Measurements from ENCODE around the gene NLRP1. TPM values are rescaled to one million over a fixed set of nuclear protein-coding genes. Genes with fewer than 3 reads are reported as not detected.
A peak's percentile ranks its signal among the peaks of the same experiment; 100 is the strongest.

NLRP1 gene
- 29.3 and 88.3 TPM in 2 replicates for total RNA-seq (ENCODE audit: low replicate concordance)

DNA sequence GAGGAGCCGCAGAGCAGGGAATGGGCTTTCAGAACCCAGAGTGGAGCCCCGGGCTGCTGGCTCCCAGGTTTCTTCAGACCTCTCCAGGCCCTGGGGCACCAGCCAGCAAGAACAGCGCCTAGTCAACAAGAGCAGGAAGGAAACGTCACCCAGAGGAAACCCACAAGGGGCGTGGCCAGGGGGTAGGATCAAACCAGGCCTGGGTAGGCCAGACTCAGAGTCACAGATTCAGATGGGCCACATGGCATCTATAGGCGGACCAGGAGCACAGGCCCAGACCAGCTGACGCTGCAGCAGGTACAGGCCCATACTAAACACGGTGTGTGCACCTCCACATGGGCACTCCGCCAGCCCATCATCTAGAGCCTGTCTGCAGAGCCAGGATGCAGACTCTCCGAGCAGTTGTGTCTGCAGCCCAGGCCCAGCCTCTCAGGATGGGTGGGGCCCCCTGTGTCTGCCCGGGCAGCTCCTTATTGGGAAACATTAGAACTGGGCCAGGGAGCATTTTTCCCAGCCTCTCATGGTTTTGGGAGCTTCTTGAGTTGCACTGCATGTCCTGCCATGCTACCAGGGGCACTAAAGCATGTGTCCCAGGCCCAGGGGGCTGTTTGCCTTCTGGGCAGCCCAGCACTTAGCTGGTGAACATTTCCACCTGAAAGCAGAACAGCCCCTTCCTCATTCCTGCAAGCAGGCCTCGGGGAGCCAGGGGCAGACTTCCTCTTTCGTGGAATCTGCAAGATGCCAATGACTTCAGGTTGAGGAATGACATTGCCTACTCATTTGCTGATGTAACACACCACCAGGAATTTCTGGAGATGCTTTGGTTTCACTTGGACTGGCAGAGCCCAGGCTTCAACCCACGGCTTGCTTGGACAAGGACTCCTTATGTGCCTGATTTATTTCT, at the start of gene NLRP1:
TSS of gene NLRP1 (minus strand) at position 127 of the 904 bp plus-strand sequence. CDS start 552 bp downstream, outside the sequence.
- no peaks in the 10 kb centered on the region for H3K9me3 Mint-ChIP-seq
- no peak within 1 kb of the TSS for H3K4me3 Mint-ChIP-seq
- peaks cover 8% of the 10 kb centered on the region for H3K27me3 Mint-ChIP-seq (ENCODE audit: insufficient read depth, low read depth)
- no peaks in the 10 kb centered on the region for H4K20me1 ChIP-seq (ENCODE audit: low read depth)
- H3K27ac ChIP-seq = no peak within 1 kb of the TSS
- no peaks in the 10 kb centered on the region for H3K4me1 ChIP-seq
- peak within 1 kb of the TSS; percentile 83 for H3K27ac Mint-ChIP-seq
- no peak within 1 kb of the TSS for H3K4me2 ChIP-seq
- H3K36me3 Mint-ChIP-seq = no peaks in the 10 kb centered on the region
- no peak within 1 kb of the TSS for H3K9ac ChIP-seq
- no peak for DNase-seq (ENCODE audit: low spot score)
- H3K79me2 ChIP-seq (ENCODE audit: low read depth) = no peaks in the 10 kb centered on the region
- TF ChIP-seq EZH2phosphoT487 (IDR thresholded peaks at IDR 0.05) (no peak), EZH2 (IDR thresholded peaks at IDR 0.05) (no peak)
- TF ChIP-seq, protein P1, sequence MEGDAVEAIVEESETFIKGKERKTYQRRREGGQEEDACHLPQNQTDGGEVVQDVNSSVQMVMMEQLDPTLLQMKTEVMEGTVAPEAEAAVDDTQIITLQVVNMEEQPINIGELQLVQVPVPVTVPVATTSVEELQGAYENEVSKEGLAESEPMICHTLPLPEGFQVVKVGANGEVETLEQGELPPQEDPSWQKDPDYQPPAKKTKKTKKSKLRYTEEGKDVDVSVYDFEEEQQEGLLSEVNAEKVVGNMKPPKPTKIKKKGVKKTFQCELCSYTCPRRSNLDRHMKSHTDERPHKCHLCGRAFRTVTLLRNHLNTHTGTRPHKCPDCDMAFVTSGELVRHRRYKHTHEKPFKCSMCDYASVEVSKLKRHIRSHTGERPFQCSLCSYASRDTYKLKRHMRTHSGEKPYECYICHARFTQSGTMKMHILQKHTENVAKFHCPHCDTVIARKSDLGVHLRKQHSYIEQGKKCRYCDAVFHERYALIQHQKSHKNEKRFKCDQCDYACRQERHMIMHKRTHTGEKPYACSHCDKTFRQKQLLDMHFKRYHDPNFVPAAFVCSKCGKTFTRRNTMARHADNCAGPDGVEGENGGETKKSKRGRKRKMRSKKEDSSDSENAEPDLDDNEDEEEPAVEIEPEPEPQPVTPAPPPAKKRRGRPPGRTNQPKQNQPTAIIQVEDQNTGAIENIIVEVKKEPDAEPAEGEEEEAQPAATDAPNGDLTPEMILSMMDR (IDR thresholded peaks at IDR 0.05) = no peak
- no peaks in the 10 kb centered on the region for H3K36me3 ChIP-seq
- H2AFZ ChIP-seq (replicated peaks) = no peak within 1 kb of the TSS
- no peaks in the 10 kb centered on the region for H3F3A ChIP-seq (ENCODE audit: low read depth)
- no peak within 1 kb of the TSS for H3K4me3 ChIP-seq
- H3K9me3 ChIP-seq (ENCODE audit: low read depth) = no peaks in the 10 kb centered on the region
- H3K4me1 Mint-ChIP-seq = peaks cover 16% of the 10 kb centered on the region
- H3K27me3 ChIP-seq = no peaks in the 10 kb centered on the region

DNA sequence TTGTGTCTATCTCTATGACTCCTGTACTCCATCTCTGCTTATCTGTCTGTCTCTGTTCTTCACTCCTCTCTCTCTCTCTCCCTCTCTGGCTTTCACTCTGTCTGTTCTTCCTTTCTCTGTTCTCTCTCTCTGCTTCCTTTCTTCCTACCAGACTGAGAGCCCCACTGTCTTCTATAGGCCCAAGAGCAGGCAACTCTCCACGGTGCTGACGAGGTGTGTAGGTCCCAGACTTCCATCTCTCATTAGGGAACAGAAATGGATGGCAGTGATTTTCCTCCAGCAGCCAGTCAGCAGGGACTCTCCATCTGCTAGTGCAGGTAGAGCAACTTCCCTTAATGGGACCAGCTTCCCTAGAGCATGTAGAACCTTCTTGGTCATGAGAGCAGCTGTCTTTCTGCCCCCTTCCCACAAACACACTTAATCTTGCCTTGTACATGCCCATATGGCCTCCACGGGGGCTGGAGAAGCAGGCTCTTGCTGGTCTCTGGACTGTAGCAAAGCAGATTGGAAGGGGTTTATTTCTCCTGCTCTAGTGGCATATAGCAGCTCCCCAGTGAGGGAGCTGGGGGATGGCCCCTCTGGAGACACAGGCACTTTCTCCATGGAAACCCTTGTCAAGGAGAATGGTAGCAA, 47.8 kb upstream of the NLRP1 start:
- Mint-ChIP-seq H3K27ac (no peak overlapping the region), H3K27me3 (ENCODE audit: insufficient read depth, low read depth) (peaks cover 3% of the 10 kb centered on the region), H3K9me3 (no peaks in the 10 kb centered on the region), H3K36me3 (no peaks in the 10 kb centered on the region), H3K4me3 (no peak overlapping the region), H3K4me1 (no peaks in the 10 kb centered on the region)
- no peaks in the 10 kb centered on the region for H3K4me1 ChIP-seq
- no peaks in the 10 kb centered on the region for H3K36me3 ChIP-seq
- no peak overlapping the region for H2AFZ ChIP-seq (replicated peaks)
- H3K9ac ChIP-seq = no peak overlapping the region
- no peak overlapping the region for H3K27ac ChIP-seq
- H3K79me2 ChIP-seq (ENCODE audit: low read depth) = no peaks in the 10 kb centered on the region
- H3K27me3 ChIP-seq = no peaks in the 10 kb centered on the region
- H3K9me3 ChIP-seq (ENCODE audit: low read depth) = no peaks in the 10 kb centered on the region
- TF ChIP-seq EZH2phosphoT487 (IDR thresholded peaks at IDR 0.05) (no peak), EZH2 (IDR thresholded peaks at IDR 0.05) (no peak)
- TF ChIP-seq, protein P1 (IDR thresholded peaks at IDR 0.05) = no peak
- DNase-seq (ENCODE audit: low spot score) = peak; percentile 36
- no peaks in the 10 kb centered on the region for H4K20me1 ChIP-seq (ENCODE audit: low read depth)
- H3K4me3 ChIP-seq = no peak overlapping the region
- H3F3A ChIP-seq (ENCODE audit: low read depth) = no peaks in the 10 kb centered on the region
- no peak overlapping the region for H3K4me2 ChIP-seq

DNA sequence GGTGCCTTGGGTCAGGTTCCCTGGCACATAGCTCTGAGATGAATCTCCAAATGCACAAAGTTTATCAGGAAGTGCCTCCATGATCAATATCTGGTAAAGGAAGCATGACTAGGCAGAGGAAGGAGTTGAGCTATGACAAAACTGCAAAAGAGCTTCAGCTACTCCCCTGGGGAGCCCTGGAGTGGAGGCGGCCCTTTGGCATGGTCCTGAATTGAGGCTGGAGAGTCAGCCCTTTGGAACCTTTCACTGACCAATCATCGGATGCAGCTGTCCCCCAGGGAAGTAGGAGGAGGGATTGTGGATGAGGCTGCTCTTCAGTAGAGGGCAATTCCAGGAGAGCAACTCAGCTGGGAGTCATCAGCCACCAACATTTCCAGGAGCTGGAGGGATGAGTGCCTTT, 46.1 kb upstream of the NLRP1 start:
- no peaks in the 10 kb centered on the region for H3K36me3 Mint-ChIP-seq
- H3K4me3 Mint-ChIP-seq = no peak overlapping the region
- no peaks in the 10 kb centered on the region for H3F3A ChIP-seq (ENCODE audit: low read depth)
- no peak overlapping the region for H3K4me2 ChIP-seq
- no peaks in the 10 kb centered on the region for H3K9me3 ChIP-seq (ENCODE audit: low read depth)
- H3K27ac Mint-ChIP-seq = no peak overlapping the region
- no peak overlapping the region for H3K27ac ChIP-seq
- H3K9ac ChIP-seq = no peak overlapping the region
- H3K4me3 ChIP-seq = no peak overlapping the region
- no peak overlapping the region for H2AFZ ChIP-seq (replicated peaks)
- no peak for DNase-seq (ENCODE audit: low spot score)
- no peaks in the 10 kb centered on the region for H3K4me1 ChIP-seq
- no peak for TF ChIP-seq EZH2 (IDR thresholded peaks at IDR 0.05)
- no peak for TF ChIP-seq EZH2phosphoT487 (IDR thresholded peaks at IDR 0.05)
- TF ChIP-seq, protein P1 (IDR thresholded peaks at IDR 0.05) = no peak
- no peaks in the 10 kb centered on the region for H4K20me1 ChIP-seq (ENCODE audit: low read depth)
- H3K27me3 Mint-ChIP-seq (ENCODE audit: insufficient read depth, low read depth) = no peaks in the 10 kb centered on the region
- H3K27me3 ChIP-seq = no peaks in the 10 kb centered on the region
- no peaks in the 10 kb centered on the region for H3K79me2 ChIP-seq (ENCODE audit: low read depth)
- no peaks in the 10 kb centered on the region for H3K9me3 Mint-ChIP-seq
- no peaks in the 10 kb centered on the region for H3K4me1 Mint-ChIP-seq
- no peaks in the 10 kb centered on the region for H3K36me3 ChIP-seq

Data from neural progenitor cell (in vitro differentiated cells).